22Rv1 (cell line): ENCODE measurements around the gene FANCC.
"Not testable (repeated sequence)": the region's sequence is repeated elsewhere in the genome, so short reads cannot be mapped to it uniquely, and the experiment has no call there.

ENCODE experiments used
- H3K27ac ChIP-seq: fragments of 450-650 bp; 2 replicates; pipeline ENCODE4 v1.5.1; 2017
- ZFX ChIP-seq: fragments of 450-650 bp; IDR thresholded peaks from 2 replicates; pipeline ENCODE4 v1.6.1; 2017; ENCODE audit warnings: antibody characterized with exemption, borderline replicate concordance
- TF ChIP-seq, protein P1 (sequence below): fragments of 450-650 bp; IDR thresholded peaks from 2 replicates; pipeline ENCODE4 v1.5.1; 2017; ENCODE audit warnings: mild to moderate bottlenecking

The FANCC gene

DNA sequence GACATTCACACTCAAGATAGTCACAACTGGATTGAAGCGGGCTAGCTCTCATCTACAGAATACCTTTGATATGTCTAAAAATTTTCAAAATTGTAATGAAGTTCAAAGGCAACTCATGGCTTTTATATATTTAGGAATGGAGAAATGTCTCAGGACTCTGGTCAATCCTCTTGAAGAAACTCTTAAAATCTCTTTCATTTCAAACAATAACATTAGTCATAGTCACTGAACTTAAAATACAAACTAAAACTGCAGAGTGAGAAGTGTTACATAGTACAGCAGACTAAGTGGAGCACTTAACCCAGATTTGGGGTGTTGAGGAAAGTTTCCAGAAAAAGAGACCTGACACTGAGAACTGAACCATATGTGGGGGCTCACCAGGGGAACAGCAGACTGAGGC lies 20.7 kb downstream of the FANCC start:
- H3K27ac ChIP-seq = no peak overlapping the region
- TF ChIP-seq ZFX = no peak
- TF ChIP-seq, protein P1, sequence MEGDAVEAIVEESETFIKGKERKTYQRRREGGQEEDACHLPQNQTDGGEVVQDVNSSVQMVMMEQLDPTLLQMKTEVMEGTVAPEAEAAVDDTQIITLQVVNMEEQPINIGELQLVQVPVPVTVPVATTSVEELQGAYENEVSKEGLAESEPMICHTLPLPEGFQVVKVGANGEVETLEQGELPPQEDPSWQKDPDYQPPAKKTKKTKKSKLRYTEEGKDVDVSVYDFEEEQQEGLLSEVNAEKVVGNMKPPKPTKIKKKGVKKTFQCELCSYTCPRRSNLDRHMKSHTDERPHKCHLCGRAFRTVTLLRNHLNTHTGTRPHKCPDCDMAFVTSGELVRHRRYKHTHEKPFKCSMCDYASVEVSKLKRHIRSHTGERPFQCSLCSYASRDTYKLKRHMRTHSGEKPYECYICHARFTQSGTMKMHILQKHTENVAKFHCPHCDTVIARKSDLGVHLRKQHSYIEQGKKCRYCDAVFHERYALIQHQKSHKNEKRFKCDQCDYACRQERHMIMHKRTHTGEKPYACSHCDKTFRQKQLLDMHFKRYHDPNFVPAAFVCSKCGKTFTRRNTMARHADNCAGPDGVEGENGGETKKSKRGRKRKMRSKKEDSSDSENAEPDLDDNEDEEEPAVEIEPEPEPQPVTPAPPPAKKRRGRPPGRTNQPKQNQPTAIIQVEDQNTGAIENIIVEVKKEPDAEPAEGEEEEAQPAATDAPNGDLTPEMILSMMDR = no peak

DNA sequence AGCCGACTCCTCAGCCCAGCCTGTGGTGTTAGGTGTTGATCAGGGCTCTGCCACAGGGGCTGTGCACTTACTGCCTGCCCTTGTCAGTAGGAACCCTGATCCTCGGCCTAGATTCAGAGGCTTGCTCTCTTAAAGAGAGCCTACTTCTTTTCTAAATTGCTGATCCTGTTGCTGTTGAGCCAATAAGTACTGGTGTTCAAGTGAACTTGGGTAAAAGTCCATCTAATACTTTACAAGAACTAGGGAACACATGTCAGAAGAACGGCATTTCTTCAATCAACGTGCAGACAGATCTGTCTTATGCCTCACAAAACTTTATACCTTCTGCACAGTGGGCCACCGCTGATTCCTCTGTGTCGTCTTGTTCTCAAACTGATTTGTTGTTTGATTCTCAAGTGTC lies 24.2 kb downstream of the FANCC start:
- H3K27ac ChIP-seq = not testable (repeated sequence)

DNA sequence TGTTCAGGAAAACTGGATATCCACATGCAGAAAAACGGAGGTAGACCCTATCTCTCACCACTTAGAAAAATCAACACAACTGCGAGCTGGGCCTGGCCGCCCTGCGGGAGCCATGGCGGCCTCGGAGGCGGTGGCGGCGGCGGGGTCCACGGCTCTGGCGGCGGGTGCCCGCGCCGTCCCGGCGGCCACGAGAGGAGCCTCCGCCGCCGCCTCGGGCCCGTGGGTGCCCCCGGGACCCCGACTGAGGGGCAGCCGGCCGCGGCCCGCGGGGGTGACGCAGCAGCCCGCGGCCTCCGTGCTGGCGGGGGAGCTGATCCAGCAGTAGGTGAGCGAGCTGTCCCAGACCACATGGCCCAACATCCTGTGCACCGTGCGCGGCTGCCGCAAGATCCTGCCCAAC lies 25.3 kb downstream of the FANCC start:
- TF ChIP-seq ZFX = no peak
- TF ChIP-seq, protein P1 = no peak
- H3K27ac ChIP-seq = no peak overlapping the region

DNA sequence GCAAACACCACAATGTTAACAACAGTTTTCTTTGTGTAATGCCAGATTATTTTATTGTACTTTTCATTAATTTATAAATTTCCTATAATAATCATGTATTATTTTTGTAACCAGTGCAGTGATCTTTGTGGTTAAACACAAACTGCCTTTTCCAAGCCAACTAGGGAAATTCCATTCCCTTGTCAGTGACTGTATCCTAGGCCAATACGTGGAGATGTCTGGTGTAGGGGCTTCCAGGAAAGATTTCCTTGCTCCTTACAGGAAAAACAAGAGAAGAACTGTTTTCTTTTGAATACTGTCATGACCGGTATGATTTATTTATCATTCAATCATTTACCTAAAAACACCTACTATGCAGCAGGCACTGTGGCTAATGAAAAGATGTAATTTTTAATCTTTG lies 31.4 kb downstream of the FANCC start:
- no peak for TF ChIP-seq ZFX
- TF ChIP-seq, protein P1 = no peak

DNA sequence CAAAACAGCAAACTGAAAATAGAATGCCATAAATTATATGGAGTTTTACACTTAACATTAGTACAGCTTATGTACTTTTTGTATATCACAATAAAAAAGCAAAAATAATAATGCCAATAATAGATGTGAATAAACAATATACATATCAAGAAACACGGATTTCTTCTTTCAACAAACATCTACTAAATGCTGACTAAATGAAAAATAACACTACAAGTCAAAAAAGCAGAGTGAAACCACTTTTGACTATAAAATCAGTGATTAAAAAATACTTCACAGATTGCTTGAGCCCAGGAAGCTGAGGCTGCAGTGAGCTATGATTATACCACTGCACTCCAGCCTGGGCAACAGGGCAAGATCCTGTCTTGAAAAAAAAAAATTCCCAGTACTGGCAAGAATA lies 32.2 kb downstream of the FANCC start:
- TF ChIP-seq, protein P1 = no peak
- no peak for TF ChIP-seq ZFX
- no peak overlapping the region for H3K27ac ChIP-seq

More for the DNA sequence above, 31.4 kb downstream of the FANCC start:
- H3K27ac ChIP-seq = no peak overlapping the region

DNA sequence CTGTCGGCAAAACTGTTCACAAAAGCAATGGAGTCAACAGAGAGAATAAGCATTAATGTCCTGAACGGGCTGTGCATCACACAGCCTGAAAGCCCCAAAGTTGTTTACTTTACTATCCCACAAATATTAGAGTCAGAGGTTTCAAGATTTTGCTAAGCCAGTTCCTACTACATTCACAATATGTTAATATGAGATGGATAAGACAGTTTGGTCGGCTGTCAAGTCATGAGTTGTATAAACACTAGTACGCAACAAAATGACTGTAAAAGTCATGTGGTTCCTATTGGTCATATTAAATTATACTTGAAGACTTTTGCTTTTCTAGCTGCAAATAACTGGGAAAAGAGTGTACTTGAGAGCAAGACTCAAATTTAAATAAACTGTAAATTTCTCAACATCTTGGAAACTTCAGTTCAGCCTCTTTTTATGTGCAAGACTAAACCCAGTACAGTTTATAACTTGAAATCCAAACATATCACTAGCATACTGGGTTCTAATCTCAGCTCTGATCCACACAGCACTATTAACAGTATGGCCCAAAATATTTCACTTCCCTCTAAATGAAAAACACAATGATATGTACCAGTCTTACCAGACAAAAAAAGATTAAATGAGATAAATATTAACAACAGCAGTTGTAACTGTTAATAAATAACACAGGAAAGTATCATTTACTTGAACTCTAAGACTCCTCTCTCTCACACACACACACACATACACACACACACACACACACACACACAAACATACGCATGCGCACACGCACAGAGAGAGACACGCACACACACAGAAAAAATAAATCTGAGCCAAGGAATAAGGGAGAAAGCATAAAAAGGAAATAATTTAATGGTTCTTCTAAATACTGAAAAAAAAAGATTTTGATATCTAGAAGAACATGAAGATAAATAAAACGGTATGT lies 33.1 kb downstream of the FANCC start:
- TF ChIP-seq, protein P1 = no peak
- TF ChIP-seq ZFX = no peak
- no peak overlapping the region for H3K27ac ChIP-seq

DNA sequence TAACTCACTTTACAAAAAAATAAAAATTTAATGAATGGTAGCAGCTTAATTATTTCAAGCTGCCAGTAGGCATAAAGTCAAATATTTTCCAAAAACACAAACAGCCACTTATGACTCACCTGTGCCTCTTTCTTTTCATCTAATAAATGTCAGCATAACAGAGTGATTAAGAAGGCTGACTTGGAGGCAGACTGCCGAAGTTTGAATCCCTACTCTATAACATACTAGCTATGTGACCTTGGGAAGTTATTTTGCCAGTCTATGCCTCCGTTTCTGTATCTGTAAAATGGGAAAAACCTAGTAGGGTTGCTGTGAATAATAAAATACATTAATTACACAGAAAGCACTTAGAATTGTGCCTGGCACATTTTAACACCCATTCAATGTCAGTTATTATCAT lies 33.8 kb downstream of the FANCC start:
- no peak overlapping the region for H3K27ac ChIP-seq
- TF ChIP-seq, protein P1 = no peak
- no peak for TF ChIP-seq ZFX

DNA sequence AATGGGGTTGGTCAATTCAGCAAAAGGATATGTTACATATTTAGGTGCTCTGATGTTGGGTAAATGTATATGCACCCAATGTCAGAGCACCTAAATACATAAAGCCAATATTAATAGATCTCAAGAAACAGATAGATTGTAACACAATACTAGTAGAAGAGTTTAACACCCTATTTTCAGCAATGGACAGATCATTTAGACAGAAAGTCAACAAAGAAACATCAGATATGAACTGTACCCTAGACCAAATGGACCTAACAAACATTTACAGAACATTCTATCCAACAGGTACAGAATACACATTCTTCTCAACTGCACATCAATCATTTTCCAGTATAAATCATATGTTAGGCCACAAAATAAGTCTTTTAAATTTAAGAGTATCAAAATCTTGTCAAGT lies 35.2 kb downstream of the FANCC start:
- TF ChIP-seq, protein P1 = no peak
- TF ChIP-seq ZFX = no peak
- H3K27ac ChIP-seq = no peak overlapping the region
